WI38 (cell line): ENCODE data around the gene AGAP3.
A peak's percentile ranks its signal among the peaks of the same experiment; 100 is the strongest.

Source experiments
- H3K4me3 ChIP-seq: 2 replicates; pipeline ENCODE4 v1.5.1; 2011; ENCODE audit warnings: low read depth, mild to moderate bottlenecking, control low read depth, low read length
- CTCF ChIP-seq: IDR thresholded peaks from 2 replicates; pipeline ENCODE4 v1.5.1; 2012; ENCODE audit warnings: low read depth, mild to moderate bottlenecking, control low read depth, low read length

Gene AGAP3

DNA sequence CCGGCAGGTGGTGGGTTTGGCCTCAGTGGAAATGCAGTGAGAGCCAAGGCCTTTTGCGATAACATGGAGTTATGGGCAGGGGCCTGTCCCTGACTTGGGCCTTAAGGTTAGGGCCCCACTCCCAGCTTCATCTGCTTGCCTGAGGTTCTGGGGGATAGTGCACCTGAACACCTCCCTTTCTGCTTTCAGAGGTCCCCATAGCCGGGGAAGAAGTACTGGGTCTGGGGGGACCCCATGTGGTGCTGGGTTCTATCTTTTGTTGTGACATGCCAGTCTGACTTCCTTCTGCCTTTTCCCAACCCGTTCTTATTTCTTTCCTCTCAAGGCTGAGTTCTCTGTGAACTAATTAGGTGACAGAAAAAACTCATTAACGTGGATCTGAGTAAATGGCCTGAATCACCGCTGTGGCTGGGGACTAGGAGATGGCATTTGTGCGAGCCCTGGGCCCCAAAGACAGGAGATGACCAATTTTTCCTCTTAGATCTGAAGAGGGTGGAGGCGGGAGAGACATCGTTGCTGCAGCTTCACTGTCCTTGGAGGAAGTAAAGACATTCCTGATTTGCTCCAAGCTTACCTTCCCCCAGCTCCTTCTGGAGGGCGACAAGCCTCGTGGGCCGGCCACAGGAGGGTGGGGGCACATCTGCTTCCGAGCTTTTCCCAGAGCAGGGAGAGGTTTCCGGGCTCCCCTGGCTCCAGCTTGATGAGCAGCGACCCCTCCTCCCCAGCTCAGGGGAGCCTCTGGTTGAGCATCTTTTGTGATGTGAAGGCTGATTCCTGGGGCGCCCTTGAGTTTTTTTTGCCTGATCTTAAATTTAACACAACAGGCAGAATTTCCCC lies 2.0 kb downstream of the AGAP3 start:
- TF ChIP-seq CTCF = no peak
- peak overlapping the region; percentile 87 for H3K4me3 ChIP-seq

DNA sequence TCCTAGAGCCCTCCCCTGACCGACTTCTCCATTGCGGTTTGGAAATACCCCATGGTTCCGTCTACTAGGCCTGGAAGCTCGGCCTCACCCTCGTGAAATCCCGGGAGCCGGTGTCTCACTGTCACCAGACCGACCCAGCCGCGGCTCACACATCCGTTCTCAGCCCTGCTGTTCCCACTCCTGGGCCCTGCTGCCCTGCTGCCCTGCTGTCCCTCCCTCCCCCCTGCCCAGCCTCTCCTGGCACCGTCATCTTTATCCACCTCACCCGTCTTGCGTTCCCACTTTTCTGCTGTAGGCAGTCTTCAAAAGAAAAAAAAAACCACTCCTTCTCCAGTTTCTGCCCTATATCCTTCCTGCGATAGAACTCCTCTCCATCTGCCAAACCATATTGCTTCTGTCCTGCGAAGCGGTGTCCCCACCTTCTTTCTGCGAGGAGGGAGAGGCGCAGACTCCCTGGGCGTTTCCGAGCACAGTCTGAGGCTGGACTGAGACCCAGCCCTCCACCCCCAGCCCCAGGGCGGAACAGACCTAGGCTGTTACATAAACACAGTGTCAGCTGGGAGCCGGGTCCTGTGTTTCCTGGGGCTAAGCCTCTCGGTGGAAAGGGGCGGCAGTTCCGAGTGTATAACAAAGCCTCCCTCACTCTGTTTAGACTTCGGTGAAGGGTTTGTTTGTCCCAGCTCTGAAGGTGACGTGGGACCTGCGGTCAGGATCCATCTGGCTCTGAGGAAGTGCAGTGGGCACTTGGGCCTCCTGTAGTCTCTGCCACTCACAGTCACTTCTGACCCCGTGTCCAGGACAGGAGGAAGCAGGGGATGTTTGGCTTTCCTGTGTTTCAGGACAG lies 2.8 kb downstream of the AGAP3 start:
- peak overlapping the region; percentile 87 for H3K4me3 ChIP-seq
- no peak for TF ChIP-seq CTCF

- peak overlapping the region; percentile 87 for H3K4me3 ChIP-seq
Measured at GRCh38 chr7:151089893-151090730, 3.8 kb downstream of the AGAP3 start.

DNA sequence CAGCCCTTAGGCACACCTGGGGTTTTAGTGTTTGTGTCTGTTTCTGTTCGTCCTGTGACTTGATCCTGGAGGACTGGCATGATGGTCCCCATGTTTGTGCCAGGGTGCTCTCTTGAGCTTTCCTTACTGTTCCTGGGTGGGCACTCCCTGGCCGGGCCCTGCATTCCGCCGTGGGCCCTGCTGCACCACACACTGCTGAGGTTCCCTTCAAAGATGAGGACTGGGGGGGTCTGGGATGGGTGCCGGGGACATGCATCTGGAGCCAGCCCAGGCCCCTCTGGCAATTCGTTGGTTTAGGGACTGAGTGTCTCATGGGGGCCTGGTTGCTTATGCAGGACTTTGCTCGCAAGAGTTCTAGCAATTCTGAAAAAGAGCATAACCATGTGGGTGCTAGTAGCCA lies 4.7 kb downstream of the AGAP3 start:
- H3K4me3 ChIP-seq = no peak overlapping the region
- no peak for TF ChIP-seq CTCF

More at GRCh38 chr7:151089893-151090730, 3.8 kb downstream of the AGAP3 start:
- TF ChIP-seq CTCF = no peak

GRCh38 chr7:151091431-151091830 lies 5.2 kb downstream of the AGAP3 start:
- peak; percentile 51 for TF ChIP-seq CTCF
- H3K4me3 ChIP-seq = no peak overlapping the region

GRCh38 chr7:151091988-151092387 lies 5.7 kb downstream of the AGAP3 start:
- H3K4me3 ChIP-seq = no peak overlapping the region

More at GRCh38 chr7:151091988-151092387, 5.7 kb downstream of the AGAP3 start:
- no peak for TF ChIP-seq CTCF
